ENCODE results near the gene OTOS.

OTOS gene

GRCh38 chr2:240179941-240180666 lies 39.6 kb upstream of the OTOS start:
- no peak for TF ChIP-seq CTCF (IDR thresholded peaks at IDR 0.05)
- Histone ChIP-seq H3K4me3 (ENCODE audit: low read depth, low read length) (no peak overlapping the region), H3K79me2 (no peaks in the 10 kb centered on the region), H3K27me3 (ENCODE audit: control insufficient read depth, insufficient read depth, low read length) (peaks cover 3% of the 10 kb centered on the region), H3K9ac (no peak overlapping the region), H3K4me2 (ENCODE audit: low read length) (no peak overlapping the region), H2AFZ (no peak overlapping the region), H3K27ac (no peak overlapping the region), H3K9me3 (ENCODE audit: control insufficient read depth, low read length) (no peaks in the 10 kb centered on the region), H3K36me3 (ENCODE audit: control insufficient read depth, insufficient read depth, low read length) (no peaks in the 10 kb centered on the region), H3K4me1 (no peaks in the 10 kb centered on the region)

- Histone ChIP-seq H3K9ac (no peak overlapping the region), H3K27ac (no peak overlapping the region), H3K4me2 (ENCODE audit: low read length) (no peak overlapping the region), H3K9me3 (ENCODE audit: control insufficient read depth, low read length) (no peaks in the 10 kb centered on the region), H3K27me3 (ENCODE audit: control insufficient read depth, insufficient read depth, low read length) (peaks cover 3% of the 10 kb centered on the region), H2AFZ (no peak overlapping the region), H3K79me2 (no peaks in the 10 kb centered on the region), H3K36me3 (ENCODE audit: control insufficient read depth, insufficient read depth, low read length) (no peaks in the 10 kb centered on the region), H3K4me3 (ENCODE audit: low read depth, low read length) (no peak overlapping the region), H3K4me1 (no peaks in the 10 kb centered on the region)
- no peak for TF ChIP-seq CTCF (IDR thresholded peaks at IDR 0.05)
These were observed 38.8 kb upstream of the OTOS start for GRCh38 chr2:240179186-240179815.

GRCh38 chr2:240178564-240178963 lies 38.1 kb upstream of the OTOS start:
- Histone ChIP-seq H3K36me3 (ENCODE audit: control insufficient read depth, insufficient read depth, low read length) (no peaks in the 10 kb centered on the region), H3K27me3 (ENCODE audit: control insufficient read depth, insufficient read depth, low read length) (peaks cover 3% of the 10 kb centered on the region), H3K4me2 (ENCODE audit: low read length) (no peak overlapping the region), H3K79me2 (no peaks in the 10 kb centered on the region), H3K9me3 (ENCODE audit: control insufficient read depth, low read length) (no peaks in the 10 kb centered on the region), H2AFZ (no peak overlapping the region), H3K4me3 (ENCODE audit: low read depth, low read length) (no peak overlapping the region), H3K27ac (no peak overlapping the region), H3K4me1 (no peaks in the 10 kb centered on the region), H3K9ac (no peak overlapping the region)
- no peak for TF ChIP-seq CTCF (IDR thresholded peaks at IDR 0.05)

- no peak overlapping the region for H3K4me2 ChIP-seq (ENCODE audit: low read length)
- peaks cover 3% of the 10 kb centered on the region for H3K27me3 ChIP-seq (ENCODE audit: control insufficient read depth, insufficient read depth, low read length)
- H3K4me3 ChIP-seq (ENCODE audit: low read depth, low read length) = no peak overlapping the region
- no peak overlapping the region for H2AFZ ChIP-seq
- H3K9me3 ChIP-seq (ENCODE audit: control insufficient read depth, low read length) = no peaks in the 10 kb centered on the region
- no peaks in the 10 kb centered on the region for H3K36me3 ChIP-seq (ENCODE audit: control insufficient read depth, insufficient read depth, low read length)
- TF ChIP-seq CTCF (IDR thresholded peaks at IDR 0.05) = no peak
- H3K79me2 ChIP-seq = no peaks in the 10 kb centered on the region
- no peak overlapping the region for H3K9ac ChIP-seq
- H3K27ac ChIP-seq = no peak overlapping the region
- no peaks in the 10 kb centered on the region for H3K4me1 ChIP-seq
These were observed 34.0 kb upstream of the OTOS start for GRCh38 chr2:240174496-240174895.
